HepG2 (cell line): ENCODE measurements around the gene NDOR1. TPM values are rescaled to one million over a fixed set of nuclear protein-coding genes. Genes with fewer than 3 reads are reported as not detected.

Experiments
- BCLAF1 ChIP-seq: fragments of 450-650 bp; IDR thresholded peaks from 2 replicates; pipeline ENCODE4 v1.6.1; 2017; ENCODE audit warnings: mild to moderate bottlenecking
- ELF1 ChIP-seq: sonication (generic); formaldehyde crosslinking; IDR thresholded peaks from 2 replicates; pipeline ENCODE4 v1.4.0; 2020; ENCODE audit warnings: missing genetic modification reagents
- FOSL1 ChIP-seq: sonication (generic); formaldehyde crosslinking; IDR thresholded peaks from 2 replicates; pipeline ENCODE4 v1.9.0; 2021; ENCODE audit warnings: missing genetic modification reagents, borderline replicate concordance
- FOXP1 ChIP-seq, 2 experiments: fragments of 450-650 bp in 1 of 2; IDR thresholded peaks; 2 replicates each; pipeline ENCODE4 v1.6.1; 2017 to 2018; ENCODE audit warnings: antibody characterized with exemption in 1 of 2
- ISL2 ChIP-seq: sonication (generic); formaldehyde crosslinking; IDR thresholded peaks from 2 replicates; pipeline ENCODE4 v1.5.0; 2020; ENCODE audit warnings: missing genetic modification reagents
- KMT2B ChIP-seq: IDR thresholded peaks from 2 replicates; pipeline ENCODE4 v1.6.1; 2016; ENCODE audit warnings: missing genetic modification reagents, missing compliant biosample characterization
- MATR3 ChIP-seq: sonication (generic); formaldehyde crosslinking; IDR thresholded peaks from 2 replicates; pipeline ENCODE4 v1.4.0; 2020; ENCODE audit warnings: missing genetic modification reagents
- NR3C1 ChIP-seq: sonication (generic); formaldehyde crosslinking; IDR thresholded peaks from 2 replicates; pipeline ENCODE4 v1.4.0; 2020; ENCODE audit warnings: missing genetic modification reagents
- PRDM15 ChIP-seq: sonication (generic); formaldehyde crosslinking; IDR thresholded peaks from 2 replicates; pipeline ENCODE4 v1.4.0; 2020; ENCODE audit warnings: missing genetic modification reagents
- SALL1 ChIP-seq: sonication (generic); formaldehyde crosslinking; IDR thresholded peaks from 2 replicates; pipeline ENCODE4 v1.8.0; 2022; ENCODE audit warnings: mild to moderate bottlenecking, missing genetic modification reagents
- SMARCE1 ChIP-seq: fragments of 450-650 bp; IDR thresholded peaks from 2 replicates; pipeline ENCODE4 v1.6.1; 2017; ENCODE audit warnings: borderline replicate concordance
- TBP ChIP-seq: sonication (generic); formaldehyde crosslinking; IDR thresholded peaks from 2 replicates; pipeline ENCODE4 v1.5.0; 2020; ENCODE audit warnings: missing genetic modification reagents
- ZIK1 ChIP-seq: sonication (generic); formaldehyde crosslinking; IDR thresholded peaks from 2 replicates; pipeline ENCODE4 v1.5.0; 2020; ENCODE audit warnings: mild to moderate bottlenecking, low read depth, missing genetic modification reagents, borderline replicate concordance
- ZNF382 ChIP-seq: sonication (generic); formaldehyde crosslinking; IDR thresholded peaks from 2 replicates; pipeline ENCODE4 v1.5.0; 2020; ENCODE audit warnings: missing genetic modification reagents, mild to moderate bottlenecking, borderline replicate concordance
- ZNF501 ChIP-seq: sonication (generic); formaldehyde crosslinking; IDR thresholded peaks from 2 replicates; pipeline ENCODE4 v1.5.1; 2020; ENCODE audit warnings: mild to moderate bottlenecking, moderate library complexity, missing genetic modification reagents
- ZNF672 ChIP-seq: sonication (generic); formaldehyde crosslinking; IDR thresholded peaks from 2 replicates; pipeline ENCODE4 v1.8.1; 2022; ENCODE audit warnings: missing genetic modification reagents
- polyA plus RNA-seq, 8 experiments: library from polyadenylated mRNA; depleted of rRNA in 3 of 8; stranded (reverse) in 7 of 8; unstranded in 1 of 8; fragments of >200 nt; fragmentation: Illumina TruSeq in 4 of 8; extraction: Trizol in 4 of 8; gene quantifications; 2 replicates each; pipeline versions ENCODE4 v1.2.1 to v1.2.3, GENCODE V29; 2011 to 2016; ENCODE audit warnings: low read depth in 4 of 8, missing spikeins in 1 of 8, mixed read lengths in 1 of 8; ENCODE audit not compliant: insufficient read depth in 1 of 8
- total RNA-seq, 5 experiments: library from RNA; depleted of rRNA; stranded (reverse); fragments of >200 nt; fragmentation: Illumina TruSeq; extraction: Trizol; gene quantifications; 2 replicates each; pipeline ENCODE4 v1.2.3, GENCODE V29; 2016; ENCODE audit warnings: low read depth in 1 of 5
- TF ChIP-seq, protein P1 (sequence below): sonication (generic); formaldehyde crosslinking; IDR thresholded peaks from 2 replicates; pipeline ENCODE4; 2020; ENCODE audit warnings: missing genetic modification reagents, mild to moderate bottlenecking, borderline replicate concordance
- TF ChIP-seq, protein P2 (sequence below): sonication (generic); formaldehyde crosslinking; IDR thresholded peaks from 2 replicates; pipeline ENCODE4 v1.8.1; 2022; ENCODE audit warnings: mild to moderate bottlenecking, missing genetic modification reagents

The NDOR1 gene
- total and polyA plus RNA-seq, 2 of the 13 experiments (the other 11 are each of a cell fraction or from before 2014, with no cell fraction given): 3.6 to 8.7 TPM

DNA sequence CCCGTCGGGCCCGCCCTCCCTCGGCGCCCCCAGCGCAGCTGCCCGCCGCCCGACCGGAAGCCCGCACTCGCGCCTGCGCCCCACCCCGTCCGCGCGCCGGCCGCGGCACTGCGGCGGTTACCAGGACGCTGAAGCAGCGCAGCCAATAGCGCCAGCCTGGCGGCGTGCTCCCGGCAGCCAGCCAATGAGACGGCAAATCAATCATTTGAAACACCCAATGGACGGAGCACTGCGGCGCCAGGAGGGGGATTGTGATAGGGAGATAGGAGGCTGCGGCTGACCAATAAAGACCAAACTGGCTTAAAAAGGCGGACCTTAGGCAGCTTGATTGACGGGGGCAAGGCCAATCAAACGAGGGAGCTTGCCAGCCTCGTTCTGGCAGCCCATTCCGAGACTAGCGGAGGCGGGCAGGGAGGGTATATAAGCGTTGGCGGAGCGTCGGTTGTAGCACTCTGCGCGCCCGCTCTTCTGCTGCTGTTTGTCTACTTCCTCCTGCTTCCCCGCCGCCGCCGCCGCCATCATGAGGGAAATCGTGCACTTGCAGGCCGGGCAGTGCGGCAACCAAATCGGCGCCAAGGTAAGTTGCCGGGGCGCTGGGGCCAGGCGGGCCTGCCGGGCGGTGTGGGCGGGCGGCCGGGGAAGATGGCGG lies 35.5 kb downstream of the NDOR1 start, which contains the start of gene TUBB4B (continued):
- TF ChIP-seq ZNF382 (CRISPR knock-in tag) (no peak), MATR3 (no peak), PRDM15 (CRISPR knock-in tag) (no peak), ZNF672 (CRISPR knock-in tag) (peak; percentile 67; the same call in 1 of the 2 replicates), ZNF501 (CRISPR knock-in tag) (no peak), FOXP1 (IDR thresholded peaks at IDR 0.05) (no peak), FOXP1 (CRISPR knock-in tag; IDR thresholded peaks at IDR 0.05) (no peak), FOSL1 (CRISPR knock-in tag) (no peak), SALL1 (peak; percentile 84), BCLAF1 (no peak), TBP (CRISPR knock-in tag) (0 out of 2 replicates have a peak, but pooled peaks have one; percentile 53), ELF1 (peak; percentile 27; the same call in 1 of the 2 replicates), NR3C1 (CRISPR knock-in tag) (no peak), ZIK1 (CRISPR knock-in tag) (peak; percentile 33; the same call in 1 of the 2 replicates), KMT2B (CRISPR knock-in tag) (peak; percentile 17; the same call in 1 of the 2 replicates), SMARCE1 (no peak), ISL2 (CRISPR knock-in tag) (peak; percentile 56)
- TF ChIP-seq, protein P1, sequence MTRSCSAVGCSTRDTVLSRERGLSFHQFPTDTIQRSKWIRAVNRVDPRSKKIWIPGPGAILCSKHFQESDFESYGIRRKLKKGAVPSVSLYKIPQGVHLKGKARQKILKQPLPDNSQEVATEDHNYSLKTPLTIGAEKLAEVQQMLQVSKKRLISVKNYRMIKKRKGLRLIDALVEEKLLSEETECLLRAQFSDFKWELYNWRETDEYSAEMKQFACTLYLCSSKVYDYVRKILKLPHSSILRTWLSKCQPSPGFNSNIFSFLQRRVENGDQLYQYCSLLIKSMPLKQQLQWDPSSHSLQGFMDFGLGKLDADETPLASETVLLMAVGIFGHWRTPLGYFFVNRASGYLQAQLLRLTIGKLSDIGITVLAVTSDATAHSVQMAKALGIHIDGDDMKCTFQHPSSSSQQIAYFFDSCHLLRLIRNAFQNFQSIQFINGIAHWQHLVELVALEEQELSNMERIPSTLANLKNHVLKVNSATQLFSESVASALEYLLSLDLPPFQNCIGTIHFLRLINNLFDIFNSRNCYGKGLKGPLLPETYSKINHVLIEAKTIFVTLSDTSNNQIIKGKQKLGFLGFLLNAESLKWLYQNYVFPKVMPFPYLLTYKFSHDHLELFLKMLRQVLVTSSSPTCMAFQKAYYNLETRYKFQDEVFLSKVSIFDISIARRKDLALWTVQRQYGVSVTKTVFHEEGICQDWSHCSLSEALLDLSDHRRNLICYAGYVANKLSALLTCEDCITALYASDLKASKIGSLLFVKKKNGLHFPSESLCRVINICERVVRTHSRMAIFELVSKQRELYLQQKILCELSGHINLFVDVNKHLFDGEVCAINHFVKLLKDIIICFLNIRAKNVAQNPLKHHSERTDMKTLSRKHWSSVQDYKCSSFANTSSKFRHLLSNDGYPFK (CRISPR knock-in tag): 0 out of 2 replicates have a peak, but pooled peaks have one; percentile 10
- TF ChIP-seq, protein P2, sequence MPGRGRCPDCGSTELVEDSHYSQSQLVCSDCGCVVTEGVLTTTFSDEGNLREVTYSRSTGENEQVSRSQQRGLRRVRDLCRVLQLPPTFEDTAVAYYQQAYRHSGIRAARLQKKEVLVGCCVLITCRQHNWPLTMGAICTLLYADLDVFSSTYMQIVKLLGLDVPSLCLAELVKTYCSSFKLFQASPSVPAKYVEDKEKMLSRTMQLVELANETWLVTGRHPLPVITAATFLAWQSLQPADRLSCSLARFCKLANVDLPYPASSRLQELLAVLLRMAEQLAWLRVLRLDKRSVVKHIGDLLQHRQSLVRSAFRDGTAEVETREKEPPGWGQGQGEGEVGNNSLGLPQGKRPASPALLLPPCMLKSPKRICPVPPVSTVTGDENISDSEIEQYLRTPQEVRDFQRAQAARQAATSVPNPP: no peak
